ENCODE data around the gene CPLX4.
"Not testable (repeated sequence)": the region's sequence is repeated elsewhere in the genome, so short reads cannot be mapped to it uniquely, and the experiment has no call there.

CPLX4 gene

DNA sequence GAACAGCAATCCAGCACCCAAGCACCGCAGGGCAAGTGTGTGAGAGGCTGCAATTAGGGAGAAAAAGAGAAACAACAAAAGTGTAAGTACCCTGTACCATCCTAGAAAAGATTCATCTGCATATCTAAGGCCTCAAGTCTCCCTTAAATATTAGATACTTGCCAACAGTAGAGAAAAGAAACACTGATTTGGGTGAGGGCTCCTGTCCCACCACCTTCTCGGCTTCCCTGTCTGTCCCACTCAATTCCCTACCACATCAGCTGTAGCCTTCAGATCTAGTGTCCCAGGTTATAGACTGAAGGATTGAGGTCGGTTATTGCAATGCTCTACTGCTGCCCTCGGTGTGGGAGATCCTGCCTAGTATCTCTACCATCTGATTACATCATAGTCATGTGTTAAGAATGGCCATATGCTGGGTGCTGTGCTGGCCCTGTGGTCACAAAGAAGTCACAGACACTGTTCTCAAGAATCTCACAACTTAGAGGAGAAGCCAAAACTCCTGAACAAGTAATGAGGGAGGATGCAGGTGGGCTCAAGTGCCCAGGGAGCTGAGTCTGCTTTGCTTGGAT, 47.7 kb downstream of the CPLX4 start:
- DNase-seq (ENCODE audit: low read depth in 2 of 2): no peak

DNA sequence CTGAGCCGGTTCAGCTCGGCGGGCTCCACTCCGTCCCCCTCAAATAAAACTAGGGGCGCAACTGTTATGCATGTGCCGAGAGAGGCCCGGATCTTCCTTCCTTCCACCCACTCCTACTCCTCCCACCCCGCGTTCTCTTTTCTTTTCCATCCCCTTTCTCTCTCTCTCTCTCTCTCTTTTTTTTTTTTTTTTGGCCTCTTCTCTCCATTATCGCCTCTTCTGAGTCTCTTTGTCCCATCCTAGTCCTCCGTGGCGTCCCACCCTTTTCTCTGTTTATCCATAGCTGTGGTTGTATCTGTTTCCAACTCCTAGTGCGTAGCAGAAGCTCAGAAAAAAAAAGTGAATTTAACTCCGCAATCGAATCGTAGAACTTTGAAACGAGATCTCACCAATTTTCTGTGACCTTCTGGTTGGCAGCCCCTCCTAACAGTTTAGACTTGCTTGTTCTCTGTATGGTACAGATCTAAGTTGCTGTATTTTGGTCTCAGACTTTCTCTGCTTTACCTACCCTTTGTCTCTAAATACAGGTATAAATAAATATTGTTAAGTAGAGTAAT, 48.8 kb downstream of the CPLX4 start:
- DNase-seq (ENCODE audit: low read depth in 2 of 2): no peak

DNA sequence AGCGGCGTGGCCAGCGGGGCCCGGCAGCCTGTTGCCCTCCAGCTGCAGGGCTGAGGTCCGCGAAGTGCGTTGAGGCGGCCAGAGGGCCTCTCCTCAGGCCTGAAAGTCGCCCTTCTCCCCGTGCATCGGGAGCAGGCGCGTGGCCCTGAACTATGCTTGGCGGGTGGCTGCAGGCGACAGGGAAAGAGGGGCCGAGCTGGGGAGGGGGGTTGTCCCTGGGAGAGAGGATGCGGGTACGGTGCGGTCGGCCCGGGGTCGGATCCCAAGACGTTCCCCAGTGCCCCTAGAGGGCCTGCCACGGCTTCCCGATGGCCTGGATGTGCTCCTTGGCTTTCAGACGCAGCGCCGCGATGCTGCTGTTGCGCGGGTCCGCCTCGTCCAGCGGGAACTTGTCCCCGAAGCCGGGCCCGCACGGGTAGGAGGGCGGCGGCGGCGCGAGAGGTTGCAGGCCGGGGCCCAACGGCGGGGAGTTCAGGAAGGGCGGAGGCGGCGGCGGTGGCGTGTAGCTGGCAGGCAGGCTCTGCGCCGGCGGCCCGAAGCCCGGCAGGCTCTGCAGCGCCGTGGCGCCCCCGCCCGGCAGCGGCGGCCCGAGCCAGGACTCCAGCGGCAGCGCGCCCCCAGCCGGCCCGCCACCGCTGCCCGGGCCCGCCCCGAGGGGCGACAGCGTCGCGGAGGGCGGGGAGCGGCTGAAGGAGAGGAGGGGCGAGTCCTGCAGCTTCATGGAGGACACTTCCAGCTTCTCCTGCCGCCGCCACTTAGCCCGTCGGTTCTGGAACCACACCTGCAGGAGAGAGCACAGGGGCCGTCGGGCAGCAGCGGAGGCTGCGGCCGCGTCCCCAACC, 49.5 kb downstream of the CPLX4 start:
- DNase-seq (ENCODE audit: low read depth in 2 of 2): no peak

DNA sequence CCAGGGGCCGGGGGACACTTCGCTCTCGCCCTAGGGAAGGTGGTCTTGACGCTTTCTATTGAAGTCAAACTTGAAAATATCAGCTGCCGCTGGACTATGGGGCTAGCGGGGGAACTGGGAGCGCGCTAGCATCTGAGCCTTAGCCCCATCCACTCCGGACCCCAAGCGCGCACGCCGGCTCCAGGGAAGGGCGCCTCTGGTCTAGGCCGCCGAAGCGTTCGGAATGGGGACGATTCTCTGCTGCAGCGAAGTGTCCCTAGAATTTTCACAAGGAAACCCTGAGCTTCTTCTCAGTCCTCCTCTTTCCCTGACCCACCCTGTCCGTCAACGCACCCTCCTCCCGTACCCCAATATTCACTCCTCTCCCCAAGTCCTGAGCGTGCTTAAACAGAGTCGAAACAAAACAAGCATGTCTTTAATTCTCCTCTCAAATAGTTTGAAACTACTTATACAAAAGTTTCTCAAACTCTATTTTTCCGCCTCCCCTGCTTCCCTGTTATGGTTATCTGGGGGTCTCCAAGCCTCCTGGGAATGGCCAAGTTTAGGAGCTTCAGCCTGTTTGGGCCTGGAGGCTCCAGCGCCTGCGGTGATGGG, 50.2 kb downstream of the CPLX4 start:
- no peak for DNase-seq (ENCODE audit: low read depth in 2 of 2)

DNA sequence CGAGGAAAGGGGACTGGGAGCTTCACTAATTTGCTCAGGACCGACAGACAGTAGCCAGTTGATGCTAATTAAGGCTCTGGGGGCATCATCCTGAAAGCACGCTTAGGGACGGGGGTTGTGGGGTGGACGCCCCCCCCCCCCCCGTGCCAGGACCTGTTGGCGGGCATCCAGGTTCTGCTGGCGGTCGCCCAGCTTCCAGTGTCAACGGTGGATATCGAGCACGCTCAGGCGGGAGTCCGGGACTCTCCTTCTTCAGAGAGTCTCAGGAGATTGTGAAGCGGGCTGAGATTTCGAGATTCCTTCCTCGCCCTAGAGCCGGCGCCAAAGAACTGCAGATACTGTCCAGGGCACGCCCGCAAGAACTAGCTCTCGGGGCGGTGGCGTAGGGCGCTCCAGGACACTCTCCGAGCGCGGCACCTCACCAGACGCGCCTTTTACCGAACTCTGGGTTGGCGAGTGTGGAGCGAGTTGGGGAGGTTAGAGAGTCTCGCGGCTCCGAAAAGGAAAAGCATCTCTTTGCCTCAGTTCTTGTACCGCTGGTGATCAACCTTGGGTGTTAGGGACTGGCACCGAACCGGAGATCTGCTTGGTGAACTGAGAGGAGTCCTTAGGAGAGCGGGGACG, 50.8 kb downstream of the CPLX4 start:
- no peak for DNase-seq (ENCODE audit: low read depth in 2 of 2)

DNA sequence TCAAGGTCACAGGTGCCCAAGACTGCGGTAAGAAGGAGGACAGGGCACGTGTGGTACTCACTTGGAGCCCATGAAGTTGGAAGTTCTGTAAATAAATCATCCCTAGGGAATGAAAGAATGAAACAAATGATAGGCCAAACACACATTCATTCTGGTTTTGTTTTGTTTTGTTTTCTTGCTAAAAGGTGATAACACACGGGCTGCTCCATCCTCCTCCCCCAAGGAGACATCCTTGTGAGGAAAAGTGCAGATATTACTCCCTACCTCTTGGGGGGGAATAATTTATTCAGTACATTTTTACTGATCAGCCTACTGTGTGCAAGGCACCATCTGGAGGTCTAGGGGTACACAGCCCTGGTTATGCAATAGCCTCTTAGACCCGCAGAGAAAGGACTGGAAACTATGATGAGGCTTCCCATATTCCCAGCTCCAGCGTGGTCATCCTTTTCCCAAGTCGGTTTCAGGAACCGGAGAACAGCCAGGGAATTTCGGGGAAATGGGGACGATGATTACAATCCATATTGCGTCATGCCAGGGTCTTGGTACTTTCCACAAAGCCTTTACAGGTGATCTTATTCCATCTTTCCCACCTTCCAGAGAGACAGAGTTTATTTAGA, 51.5 kb downstream of the CPLX4 start:
- DNase-seq (ENCODE audit: low read depth in 2 of 2): no peak

DNA sequence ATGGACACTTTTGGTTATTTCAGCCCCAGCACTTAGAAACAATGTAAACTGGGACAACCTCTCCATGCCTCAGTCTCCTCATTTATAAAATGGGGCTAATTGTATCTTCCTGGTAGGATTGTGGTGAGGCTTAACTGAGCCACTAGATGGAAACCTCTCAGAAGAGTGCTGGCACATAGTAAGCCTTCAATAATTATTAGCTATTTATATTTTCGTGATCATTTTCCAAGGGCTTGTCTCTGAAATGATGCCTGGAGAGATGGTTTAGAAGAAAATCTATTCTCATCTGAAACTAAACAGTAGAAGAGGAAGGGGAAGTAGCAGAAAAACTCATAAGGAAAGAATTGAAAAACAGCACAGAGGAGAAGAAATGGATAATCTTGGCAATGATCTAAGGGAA, 52.0 kb downstream of the CPLX4 start:
- no peak for DNase-seq (ENCODE audit: low read depth in 2 of 2)

DNA sequence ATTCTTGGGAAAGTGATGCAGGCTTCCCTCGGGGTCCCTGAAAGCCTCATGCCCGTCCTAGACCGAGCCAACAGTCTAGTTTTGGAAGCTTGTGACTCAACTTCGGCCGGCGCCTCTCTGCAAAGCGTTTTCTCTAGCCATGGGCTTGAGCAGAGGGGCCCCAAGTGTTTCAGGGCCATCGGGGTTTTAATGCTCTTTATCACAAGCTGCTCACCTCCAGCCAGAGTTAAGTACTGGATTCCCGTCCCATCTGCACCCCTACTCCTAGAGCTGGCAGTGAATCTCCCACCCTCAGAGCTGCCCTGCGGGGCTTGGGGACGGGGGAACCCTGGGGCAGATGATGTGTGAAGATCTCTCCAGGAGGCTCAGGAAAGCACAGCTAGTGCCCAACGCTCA, 52.5 kb downstream of the CPLX4 start:
- DNase-seq (ENCODE audit: low read depth in 2 of 2): no peak

DNA sequence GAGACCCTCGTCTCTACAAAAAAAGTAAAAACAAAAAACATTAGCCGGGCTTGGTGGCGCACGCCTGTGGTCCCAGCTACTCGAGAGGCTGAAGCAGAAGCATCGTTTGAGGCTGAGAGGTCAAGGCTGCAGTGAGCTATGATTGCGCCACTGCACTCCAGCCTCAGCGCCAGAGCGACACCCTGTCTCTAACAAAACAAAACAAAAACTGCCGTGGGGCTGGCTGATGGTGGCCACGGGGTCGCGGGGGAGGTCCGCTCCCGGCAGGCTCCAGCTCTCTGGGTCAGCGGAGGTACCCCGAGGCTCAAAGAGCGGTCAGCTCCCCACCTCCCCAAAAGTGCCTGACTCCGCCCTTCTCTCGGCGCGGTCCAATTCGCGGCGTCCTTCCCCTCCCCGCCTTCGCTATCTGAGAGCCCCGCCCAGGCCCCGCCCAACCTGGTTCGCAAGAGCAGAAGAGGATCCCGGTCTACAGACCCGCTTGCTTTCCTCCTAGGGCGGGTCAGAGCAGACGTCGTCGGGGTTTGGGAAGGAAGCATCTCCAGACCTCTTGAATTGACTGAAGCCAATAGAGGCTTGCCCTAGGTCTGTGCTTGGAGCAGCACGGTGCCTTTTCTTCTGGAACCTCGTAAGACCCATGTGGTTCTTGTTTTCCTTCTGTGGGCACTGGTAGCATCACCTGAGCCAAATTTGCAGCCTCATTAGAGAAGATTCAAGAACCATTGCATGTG, 53.0 kb downstream of the CPLX4 start:
- DNase-seq (ENCODE audit: low read depth in 2 of 2): no peak

DNA sequence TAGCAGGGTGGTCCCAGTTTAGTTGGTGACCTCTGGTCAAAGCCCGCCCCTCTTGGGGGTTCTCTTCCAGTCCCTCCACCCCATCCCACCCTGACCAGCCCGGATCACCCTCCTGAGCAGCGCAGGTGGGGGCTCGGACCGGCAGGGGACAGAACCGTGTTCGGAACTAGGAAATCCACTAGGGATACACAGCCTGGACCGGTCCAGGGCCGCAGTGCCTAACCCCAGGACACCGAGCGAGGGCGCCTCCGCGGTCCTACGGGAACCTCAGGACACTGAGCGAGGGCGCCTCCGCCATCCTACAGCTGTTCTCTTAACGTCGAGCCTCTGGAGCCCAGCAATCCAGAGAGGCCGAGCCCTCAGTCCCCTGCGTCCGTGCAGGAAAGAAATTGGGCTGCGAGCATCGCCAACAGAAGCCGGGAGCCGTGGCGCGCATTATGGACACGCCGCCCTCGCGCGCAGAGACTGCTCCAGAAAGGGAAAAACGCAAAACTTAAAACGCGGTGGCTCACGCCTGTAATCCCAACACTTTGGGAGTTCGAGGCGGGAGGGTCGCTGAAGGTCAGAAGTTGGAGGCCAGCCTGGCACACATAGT, 53.7 kb downstream of the CPLX4 start:
- DNase-seq (ENCODE audit: low read depth in 2 of 2): no peak

DNA sequence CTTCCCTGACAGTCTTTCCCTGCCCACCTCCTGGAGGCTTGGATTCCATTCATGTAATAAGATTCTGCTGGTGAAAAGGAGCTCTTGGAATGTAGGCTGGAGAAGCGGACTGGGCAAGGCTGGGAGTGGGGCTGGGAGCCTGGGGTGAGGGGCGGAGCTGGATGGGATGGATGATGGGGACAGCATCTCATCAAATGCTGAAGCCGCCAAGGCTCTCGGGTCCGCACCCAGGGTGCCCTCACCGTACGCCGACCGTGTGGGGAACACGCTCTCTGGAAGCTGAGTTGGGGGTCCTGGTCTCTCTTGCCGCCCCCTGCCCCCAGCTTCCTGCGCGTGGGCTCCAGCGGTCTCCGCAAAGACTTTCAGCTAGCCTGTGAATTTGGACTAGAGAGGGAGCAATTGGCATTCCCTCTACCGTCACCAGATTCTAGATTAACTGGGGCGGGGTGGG, 54.3 kb downstream of the CPLX4 start:
- DNase-seq (ENCODE audit: low read depth in 2 of 2): no peak

DNA sequence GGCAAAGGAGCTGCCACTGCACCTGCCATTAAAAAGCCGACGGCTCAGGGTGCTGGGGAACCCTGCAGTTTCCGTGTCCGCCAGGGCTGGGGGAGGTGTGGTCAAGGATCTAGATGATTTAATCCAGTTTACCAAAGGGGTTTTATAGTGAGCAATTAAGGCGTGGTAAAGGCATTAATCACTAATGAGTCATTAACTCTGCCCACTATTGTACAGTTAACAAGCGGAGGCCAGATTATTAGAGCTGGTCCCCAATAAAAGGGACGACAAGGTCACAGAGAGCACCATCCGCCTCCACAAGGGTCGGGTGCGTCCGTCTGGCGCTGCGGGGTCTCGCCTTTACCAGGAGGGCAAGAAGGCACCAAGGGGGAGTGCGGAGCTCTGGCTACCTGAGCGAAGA, 54.8 kb downstream of the CPLX4 start:
- no peak for DNase-seq (ENCODE audit: low read depth in 2 of 2)

DNA sequence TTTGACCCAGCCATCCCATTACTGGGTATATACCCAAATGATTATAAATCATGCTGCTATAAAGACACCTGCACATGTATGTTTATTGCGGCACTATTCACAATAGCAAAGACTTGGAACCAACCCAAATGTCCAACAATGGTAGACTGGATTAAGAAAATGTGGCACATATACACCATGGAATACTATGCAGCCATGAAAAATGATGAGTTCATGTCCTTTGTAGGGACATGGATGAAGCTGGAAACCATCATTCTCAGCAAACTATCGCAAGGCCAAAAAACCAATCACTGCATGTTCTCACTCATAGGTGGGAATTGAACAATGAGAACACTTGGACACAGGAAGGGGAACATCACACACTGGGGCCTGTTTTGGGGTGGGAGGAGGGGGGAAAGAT, 56.2 kb downstream of the CPLX4 start:
- DNase-seq (ENCODE audit: low read depth in 2 of 2): not testable (repeated sequence)

DNA sequence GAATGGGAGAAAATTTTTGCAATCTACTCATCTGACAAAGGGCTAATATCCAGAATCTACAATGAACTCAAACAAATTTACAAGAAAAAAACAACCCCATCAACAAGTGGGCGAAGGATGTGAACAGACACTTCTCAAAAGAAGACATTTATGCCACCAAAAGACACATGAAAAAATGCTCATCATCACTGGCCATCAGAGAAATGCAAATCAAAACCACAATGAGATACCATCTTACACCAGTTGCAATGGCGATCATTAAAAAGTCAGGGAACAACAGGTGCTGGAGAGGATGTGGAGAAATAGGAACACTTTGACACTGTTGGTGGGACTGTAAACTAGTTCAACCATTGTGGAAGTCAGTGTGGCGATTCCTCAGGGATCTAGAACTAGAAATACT, 56.6 kb downstream of the CPLX4 start:
- DNase-seq (ENCODE audit: low read depth in 2 of 2): not testable (repeated sequence)

DNA sequence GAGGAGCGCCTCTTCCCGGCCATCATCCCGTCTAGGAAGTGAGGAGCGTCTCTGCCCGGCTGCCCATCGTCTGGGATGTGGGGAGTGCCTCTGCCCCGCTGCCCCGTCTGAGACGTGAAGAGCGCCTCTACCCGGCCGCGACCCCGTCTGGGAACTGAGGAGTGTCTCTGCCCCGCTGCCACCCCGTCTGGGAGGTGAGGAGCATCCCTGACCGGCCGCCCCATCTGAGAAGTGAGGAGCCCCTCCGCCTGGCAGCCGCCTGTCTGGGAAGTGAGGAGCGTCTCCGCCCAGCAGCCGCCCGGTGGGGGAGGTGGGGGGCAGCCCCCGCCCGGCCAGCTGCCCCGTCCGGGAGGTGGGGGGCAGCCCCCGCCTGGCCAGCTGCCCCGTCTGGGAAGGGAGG, 63.0 kb downstream of the CPLX4 start:
- DNase-seq (ENCODE audit: low read depth in 2 of 2): not testable (repeated sequence)

DNA sequence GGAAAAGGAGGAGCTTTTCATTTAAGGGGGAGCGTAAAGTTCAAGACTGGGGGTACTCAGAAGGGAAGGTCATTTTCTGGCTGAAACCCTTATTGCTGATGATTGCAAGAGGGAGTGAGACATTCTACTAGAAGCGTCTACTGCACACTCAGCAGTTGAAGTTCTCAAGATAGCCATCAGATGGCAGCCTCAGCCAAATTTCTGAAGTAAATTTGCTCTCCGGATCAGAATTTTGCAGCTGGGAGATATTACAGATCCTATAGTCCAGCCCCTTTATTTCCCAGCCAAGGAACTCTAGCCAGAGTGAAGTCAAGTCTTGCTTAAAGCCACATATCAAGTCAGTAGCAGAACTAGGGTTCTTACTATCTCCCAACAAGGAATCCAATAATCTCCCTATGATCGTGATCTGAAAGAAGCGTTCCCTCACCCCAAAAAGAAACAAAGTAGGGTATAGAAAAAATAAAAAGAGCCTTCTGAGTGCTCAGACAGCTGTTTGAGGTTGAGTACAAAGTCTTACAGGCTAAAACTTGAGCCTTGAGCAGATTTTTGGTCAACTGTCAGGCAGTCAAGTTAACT, 69.2 kb downstream of the CPLX4 start:
- DNase-seq (ENCODE audit: low read depth in 2 of 2): no peak

DNA sequence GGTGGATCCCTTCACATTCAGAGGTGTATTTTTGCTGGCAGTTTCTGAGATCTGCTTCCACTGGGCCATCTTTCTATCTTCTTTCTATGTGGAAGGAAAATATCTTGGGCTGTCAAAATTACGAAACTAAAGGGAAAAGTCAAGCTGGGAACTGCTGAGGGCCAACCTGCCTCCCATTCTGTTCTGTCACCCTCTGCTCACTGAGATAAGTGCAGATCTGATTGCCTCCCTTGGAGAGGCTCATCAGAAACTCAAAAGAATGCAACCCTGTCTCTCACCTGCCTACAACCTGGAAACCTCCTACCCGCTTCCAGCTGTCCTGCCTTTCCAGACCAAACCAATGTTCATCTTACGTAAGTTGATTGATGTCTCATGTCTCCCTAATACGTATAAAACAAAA, 71.7 kb downstream of the CPLX4 start:
- DNase-seq (ENCODE audit: low read depth in 2 of 2): no peak

All from stimulated activated CD8-positive, alpha-beta memory T cell treated with anti-CD3 and anti-CD28 coated beads, Interleukin-7, amount 100 ng/mL, for 1 hour (primary cell).